ENCODE measurements around the gene CDH12.

Gene CDH12

GRCh38 chr5:21806943-21807342, 1046.2 kb downstream of the CDH12 start:
- DNase-seq = no peak

- no peak for DNase-seq
Measured at GRCh38 chr5:21806271-21806670, 1046.9 kb downstream of the CDH12 start.

DNA sequence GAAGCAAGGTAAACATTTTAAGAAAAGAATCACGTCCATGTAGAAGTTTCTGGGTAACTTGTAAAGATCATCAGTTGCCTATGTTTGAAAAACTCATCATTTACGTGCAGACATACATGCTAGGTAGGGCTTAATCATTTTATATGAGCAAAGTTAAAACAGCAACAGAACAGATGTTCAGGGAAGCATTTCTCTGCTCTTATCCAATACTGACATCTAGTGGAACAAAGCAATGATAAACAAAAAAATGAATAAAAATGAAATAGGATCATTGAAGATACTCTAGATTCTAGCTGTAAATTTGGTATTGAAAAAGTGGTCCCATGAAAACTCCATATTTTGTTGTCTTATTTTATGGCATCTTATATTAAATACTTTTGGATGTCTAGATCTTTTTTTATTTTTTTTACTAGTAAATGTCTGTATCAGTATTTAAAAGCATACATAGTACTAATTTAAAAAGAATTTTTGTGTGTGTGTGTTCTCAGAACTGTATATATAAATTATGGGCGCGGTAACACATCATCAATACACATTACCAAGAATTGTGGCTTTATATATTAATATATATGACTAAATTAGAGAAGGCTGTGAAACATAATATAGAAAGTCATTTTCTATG, 1050.2 kb downstream of the CDH12 start:
- no peak for DNase-seq

DNA sequence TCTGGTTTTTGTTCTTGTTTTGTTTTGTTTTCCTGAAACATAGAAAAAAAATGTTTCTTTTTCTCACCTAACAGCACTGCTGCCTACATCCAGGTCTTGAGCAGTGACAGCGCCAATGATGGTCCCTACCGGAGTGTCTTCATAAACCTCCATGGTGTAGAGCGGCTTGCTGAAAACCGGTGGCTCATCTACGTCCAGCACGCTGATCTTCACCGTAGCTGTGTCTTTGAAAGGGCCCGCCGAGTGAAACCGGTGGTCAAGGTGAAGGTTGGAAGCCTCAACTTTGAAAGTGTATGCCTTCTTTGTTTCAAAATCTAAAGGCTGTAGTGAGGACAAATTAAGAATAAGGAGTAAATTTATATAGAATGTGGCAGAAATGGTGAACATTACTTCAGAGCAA, 1051.0 kb downstream of the CDH12 start:
- no peak for DNase-seq

GRCh38 chr5:21792748-21793147, 1060.4 kb downstream of the CDH12 start:
- no peak for DNase-seq

DNA sequence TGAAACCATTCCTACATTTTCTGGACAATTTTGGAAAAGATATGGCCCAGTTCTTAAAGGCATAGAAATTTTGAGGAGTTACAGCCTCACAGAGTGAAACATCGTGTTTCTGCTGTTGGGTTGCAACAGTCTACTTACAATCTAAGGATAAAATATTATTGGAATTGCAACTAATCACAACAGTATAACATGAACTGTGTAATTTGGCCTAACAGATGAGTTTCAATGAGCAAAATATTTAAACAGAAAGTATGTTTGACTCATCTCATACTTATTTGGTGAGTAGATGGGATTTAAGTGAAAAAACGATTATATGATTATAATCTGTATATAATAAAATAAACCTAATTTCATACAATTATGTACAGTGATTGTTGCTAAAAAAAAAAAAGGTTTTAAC, 1061.8 kb downstream of the CDH12 start:
- no peak for DNase-seq

DNA sequence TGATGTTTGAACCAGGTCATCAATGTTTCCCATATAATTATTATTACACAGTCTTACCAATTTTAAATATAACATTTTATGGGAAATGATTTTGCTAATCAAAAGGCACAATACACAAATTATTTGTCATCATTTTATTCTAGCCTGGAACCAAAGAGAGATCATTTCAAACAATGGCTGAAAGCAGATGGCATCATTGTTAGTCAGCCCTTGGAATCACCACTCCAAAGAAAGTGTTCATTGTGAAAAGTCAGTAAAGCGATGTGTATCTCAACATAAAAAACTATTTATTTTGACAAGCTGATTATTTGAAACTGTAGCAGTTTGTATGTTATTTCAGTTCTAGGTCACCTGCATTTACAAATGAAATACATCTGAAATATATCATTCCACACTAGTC, 1068.7 kb downstream of the CDH12 start:
- no peak for DNase-seq

DNA sequence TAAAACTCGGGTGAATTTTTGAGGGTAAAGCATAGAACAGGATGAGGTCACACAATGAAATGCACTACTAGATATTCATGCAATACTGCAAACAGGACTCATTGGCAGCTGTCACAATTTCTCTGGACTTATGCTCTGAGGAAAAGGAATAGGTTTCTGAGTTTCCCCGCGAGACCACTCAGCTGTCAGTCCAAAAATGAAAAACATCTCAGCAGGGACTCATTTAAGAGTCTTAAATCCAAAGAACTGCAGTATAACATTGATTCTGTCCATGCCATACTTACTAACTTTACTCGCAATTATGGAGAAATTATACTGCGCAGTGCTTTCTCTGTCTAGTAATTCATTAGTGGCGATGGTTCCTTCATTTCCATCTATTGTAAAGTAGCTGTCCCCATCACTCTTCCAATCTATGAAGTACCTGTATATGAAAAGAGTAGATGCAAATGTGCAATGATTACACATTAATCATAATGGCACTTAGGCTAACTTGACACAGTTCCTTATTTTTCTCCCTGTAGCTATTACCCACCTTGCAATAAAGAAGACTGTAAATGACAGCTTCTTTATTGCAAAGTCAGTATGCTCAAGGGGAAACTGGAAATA, 1070.0 kb downstream of the CDH12 start:
- no peak for DNase-seq

- no peak for DNase-seq
Measured at GRCh38 chr5:21776466-21776865, 1076.7 kb downstream of the CDH12 start.

DNA sequence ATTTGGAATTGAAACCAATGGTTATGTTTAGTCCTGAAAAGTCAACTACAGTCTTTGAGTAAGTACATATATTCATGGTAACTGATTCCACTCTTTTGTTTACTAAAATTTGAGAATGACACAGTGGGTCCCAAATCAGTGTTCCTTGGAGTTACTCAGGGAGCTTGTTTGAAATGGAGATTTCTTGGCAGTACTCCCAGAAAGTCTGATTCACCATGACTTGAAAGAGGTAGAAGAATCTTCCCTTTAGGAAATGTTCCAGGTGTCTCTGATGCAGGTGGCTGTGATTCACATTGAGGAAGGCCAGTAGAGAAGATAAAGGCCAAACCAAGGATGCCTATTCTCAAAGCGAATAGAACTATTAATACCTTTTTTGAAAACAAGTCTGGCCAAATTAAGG, 1078.3 kb downstream of the CDH12 start:
- no peak for DNase-seq

- DNase-seq = no peak
Measured at GRCh38 chr5:21774281-21774680, 1078.9 kb downstream of the CDH12 start.

DNA sequence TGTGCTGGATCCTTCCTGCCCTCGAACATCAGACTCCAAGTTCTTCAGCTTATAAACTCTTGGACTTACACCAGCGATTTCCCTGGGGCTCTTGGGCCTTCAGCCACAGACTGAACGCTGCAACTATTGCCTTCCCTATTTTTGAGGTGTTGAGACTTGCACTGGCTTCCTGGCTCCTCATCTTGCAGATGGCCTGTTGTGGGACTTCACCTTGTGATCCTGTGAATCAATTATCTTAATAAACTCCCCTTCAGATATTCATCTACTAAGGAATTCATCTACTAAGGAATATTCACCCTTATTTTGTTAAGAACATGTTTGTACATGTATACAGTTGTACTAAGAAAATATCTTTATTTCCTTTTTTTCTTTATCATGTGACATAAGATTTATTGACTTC, 1079.7 kb downstream of the CDH12 start:
- no peak for DNase-seq

GRCh38 chr5:21765406-21765805, 1087.7 kb downstream of the CDH12 start:
- no peak for DNase-seq

- no peak for DNase-seq
Measured at GRCh38 chr5:21739096-21739495, 1114.0 kb downstream of the CDH12 start.

DNA sequence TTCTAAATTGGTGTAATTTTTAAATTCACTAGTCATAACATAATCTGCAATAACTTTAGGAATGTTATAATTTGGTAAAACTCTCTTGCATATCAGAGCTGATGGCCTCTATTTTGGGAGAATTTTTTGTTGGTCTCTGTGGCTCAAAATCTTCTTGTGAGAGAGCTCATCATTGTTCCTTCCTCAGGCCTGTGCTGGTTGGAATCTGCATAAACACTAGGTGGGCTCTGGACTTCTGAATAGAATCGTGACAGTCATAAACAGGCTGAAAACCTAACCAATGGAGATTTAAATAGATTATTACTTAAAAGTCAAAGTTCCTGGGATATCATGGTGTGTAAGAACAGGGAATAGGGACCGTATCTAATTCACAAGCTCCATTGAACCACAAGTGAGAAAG, 1129.6 kb downstream of the CDH12 start:
- no peak for DNase-seq

DNA sequence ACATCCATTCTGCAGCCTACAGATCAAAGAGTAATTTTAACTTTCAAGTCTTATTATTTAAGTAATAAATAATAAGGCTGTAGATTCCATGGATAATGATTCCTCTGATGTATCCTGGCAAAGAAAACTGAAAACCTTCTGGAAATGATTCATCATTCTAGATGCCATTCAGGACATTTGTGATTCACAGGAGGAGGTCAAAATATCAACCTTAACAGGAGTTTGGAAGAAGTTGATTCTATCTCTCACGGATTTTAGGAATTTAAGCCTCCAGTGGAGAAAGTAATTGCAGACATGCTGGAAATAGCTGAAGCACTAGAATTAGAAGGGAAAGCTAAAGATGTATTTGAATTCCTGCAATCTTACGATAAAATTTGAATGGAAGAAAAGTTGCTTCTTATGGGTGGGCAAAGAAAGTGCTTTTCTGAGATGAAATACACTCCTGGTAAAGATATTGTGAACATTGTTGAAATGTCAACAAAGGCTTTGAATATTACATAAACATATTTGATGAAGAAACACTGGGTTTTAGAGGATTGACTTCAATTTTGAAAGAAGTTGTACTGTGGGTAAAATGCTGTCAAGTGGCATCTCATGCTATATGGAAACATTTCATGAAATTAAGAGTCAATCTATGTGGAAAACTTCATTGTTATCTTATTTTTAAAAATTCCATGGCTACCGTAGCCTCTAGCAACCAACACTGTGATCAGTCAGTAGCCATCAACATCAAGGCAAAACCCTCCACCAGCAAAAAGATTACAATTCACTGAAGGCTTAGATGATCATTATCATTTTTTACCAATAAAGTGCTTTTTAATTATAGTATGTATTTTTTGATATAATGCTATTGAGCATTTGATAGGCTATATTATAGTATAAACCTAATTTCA, 1141.0 kb downstream of the CDH12 start:
- no peak for DNase-seq

DNA sequence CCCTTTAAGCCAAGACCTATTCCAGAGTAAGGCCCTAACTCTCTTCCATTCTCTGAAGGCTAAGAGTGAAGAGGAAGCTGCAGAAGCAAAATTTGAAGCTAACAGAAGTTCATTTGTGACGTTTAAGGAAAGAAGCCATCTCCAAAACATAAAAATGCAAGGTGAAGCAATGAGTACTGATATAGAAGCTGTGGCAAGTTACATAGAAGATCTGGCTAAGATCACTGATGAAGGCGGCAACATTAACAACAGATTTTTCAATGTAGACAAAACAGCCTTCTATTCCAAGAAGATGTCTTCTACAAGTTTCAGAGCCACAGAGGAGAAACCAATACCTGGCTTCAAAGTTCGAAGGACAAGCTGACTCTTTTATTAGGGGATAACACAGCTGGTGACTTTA, 1143.4 kb downstream of the CDH12 start:
- DNase-seq = no peak

DNA sequence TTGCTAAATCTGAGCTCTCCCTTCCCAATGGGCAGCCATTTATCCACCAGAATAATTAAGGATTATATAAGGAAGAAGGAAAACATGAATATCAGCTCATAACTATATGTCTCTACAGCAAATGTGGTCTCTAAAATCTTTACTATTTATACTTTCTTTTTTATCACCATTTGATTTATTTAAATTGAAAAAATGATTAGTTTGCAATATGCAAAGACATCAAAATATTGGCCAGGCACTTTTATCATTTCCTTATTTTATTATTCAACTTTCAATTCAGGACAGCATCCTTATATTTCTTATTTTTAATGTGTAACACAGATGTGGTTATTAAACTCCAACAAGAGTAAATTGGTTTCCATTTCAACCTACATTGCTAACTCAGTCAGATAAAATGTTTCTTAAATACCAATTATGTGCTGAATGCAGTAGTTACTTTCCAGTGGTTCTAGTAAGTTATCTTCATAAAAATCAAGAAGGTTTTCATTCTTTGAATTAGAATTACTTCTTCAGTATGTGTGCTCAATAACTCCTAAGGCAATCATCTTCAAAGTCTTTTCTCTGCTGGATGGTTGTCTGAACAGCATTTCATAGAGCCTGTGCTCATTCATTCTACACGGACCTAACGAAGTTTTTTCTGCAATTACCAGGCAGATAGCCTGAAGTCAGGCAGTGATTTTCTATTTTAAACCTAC, 1148.0 kb downstream of the CDH12 start:
- no peak for DNase-seq

- no peak for DNase-seq
Measured at GRCh38 chr5:21701317-21701716, 1151.8 kb downstream of the CDH12 start.

All from activated gamma-delta T cell treated with Interleukin-2 at 50 U/mL for 16 hours (primary cell).